Measurements from ENCODE around the gene SPATA31D4. TPM values are rescaled to one million over a fixed set of nuclear protein-coding genes. Genes with fewer than 3 reads are reported as not detected.

Gene SPATA31D4
- total RNA-seq, 2 experiments from 2014 or later = not detected

DNA sequence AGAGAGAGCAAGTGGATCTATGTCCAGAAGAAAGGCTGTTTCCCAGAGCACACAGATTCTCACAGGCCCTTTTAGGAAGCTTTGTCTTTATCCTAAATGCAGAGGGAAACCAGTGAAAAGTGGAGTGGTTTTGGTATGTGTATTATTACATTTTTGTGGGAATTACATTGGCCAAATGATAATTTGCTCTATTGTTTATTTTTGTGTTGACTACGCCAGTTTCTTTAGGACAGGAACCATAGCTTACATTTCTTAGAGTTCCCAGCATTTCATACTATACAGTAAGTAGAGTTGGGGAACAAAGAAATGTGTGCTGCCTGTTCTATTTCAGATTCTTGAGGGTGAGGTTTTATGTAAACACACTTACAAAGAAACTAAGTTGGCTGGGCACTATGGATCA lies 29.4 kb upstream of the SPATA31D4 start:
- ChIA-PET POLR2A (interaction anchor here (0.6 kb wide), 1 partner anchor 32 kb away, joined by 3 read pairs; no protein-coding TSS in a partner anchor), CTCF (no interaction called here)
- no peaks in the 10 kb centered on the region for H3K9me3 Mint-ChIP-seq
- DNase-seq (no peak), ATAC-seq (no peak)
- H3K4me3 Mint-ChIP-seq = no peak overlapping the region
- peaks cover 2% of the 10 kb centered on the region for H3K27me3 Mint-ChIP-seq
- H3K4me1 Mint-ChIP-seq (ENCODE audit: low read depth) = no peaks in the 10 kb centered on the region
- no peaks in the 10 kb centered on the region for H3K36me3 Mint-ChIP-seq (ENCODE audit: low read depth)
- no peak for TF ChIP-seq CTCF (IDR thresholded peaks at IDR 0.05)
- intact Hi-C loops (cut with micrococcal nuclease) = no loop called here
- H3K27ac Mint-ChIP-seq = no peak overlapping the region

DNA sequence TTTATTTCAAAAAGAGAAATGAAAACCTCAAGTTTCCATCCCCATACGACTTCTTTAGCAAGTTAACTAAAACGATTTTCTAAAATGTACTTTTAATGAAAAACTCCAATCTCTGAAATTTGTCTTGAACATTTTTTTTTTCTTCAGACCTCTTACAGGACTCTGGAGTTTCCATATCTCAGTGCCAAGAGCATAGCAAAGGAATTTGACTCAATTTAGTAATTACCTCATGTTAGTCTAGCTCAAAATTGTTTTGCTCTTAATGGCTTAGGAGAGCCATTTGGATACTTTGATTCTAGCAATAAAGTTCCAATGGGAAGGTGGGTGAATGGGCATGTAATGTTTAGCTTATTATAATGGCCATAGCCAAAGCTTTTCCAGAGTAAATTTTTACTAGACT lies 26.0 kb upstream of the SPATA31D4 start:
- ATAC-seq (no peak), DNase-seq (no peak)
- intact Hi-C loops (cut with micrococcal nuclease) = no loop called here
- H3K4me3 Mint-ChIP-seq = no peak overlapping the region
- H3K27ac Mint-ChIP-seq = no peak overlapping the region
- no peaks in the 10 kb centered on the region for H3K4me1 Mint-ChIP-seq (ENCODE audit: low read depth)
- H3K36me3 Mint-ChIP-seq (ENCODE audit: low read depth) = no peaks in the 10 kb centered on the region
- ChIA-PET POLR2A (no interaction called here), CTCF (no interaction called here)
- no peak for TF ChIP-seq CTCF (IDR thresholded peaks at IDR 0.05)
- no peaks in the 10 kb centered on the region for H3K27me3 Mint-ChIP-seq
- no peaks in the 10 kb centered on the region for H3K9me3 Mint-ChIP-seq

DNA sequence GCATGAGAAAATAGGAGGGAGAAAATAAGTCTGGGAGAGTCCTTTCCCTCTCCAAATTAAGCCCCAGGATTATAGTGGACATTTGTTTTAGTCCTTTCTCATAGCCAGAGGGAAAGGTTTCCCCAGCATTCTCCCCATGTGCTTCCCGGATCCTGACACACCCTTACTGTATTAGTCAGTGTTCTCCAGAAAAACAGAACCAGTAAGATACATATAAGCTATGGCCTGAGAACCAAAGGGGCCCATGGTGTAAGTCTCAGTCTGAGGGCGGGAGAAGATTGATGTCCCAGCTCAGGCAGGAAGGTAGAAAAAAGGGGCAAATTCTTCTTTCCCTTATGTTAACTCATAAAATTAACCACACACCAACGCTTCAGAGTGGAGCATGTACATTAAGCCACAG lies 25.6 kb upstream of the SPATA31D4 start:
- H3K36me3 Mint-ChIP-seq (ENCODE audit: low read depth) = no peaks in the 10 kb centered on the region
- H3K27ac Mint-ChIP-seq = no peak overlapping the region
- ATAC-seq = no peak
- no peak overlapping the region for H3K4me3 Mint-ChIP-seq
- H3K27me3 Mint-ChIP-seq = no peaks in the 10 kb centered on the region
- no peak for TF ChIP-seq CTCF (IDR thresholded peaks at IDR 0.05)
- POLR2A ChIA-PET = no interaction called here
- no peaks in the 10 kb centered on the region for H3K9me3 Mint-ChIP-seq
- no peaks in the 10 kb centered on the region for H3K4me1 Mint-ChIP-seq (ENCODE audit: low read depth)
- no peak for DNase-seq
- intact Hi-C loops (cut with micrococcal nuclease) = no loop called here
- CTCF ChIA-PET = no interaction called here

GRCh38 chr9:81906671-81907070 lies 21.6 kb upstream of the SPATA31D4 start:
- intact Hi-C loops (cut with micrococcal nuclease) = no loop called here
- H3K4me1 Mint-ChIP-seq (ENCODE audit: low read depth) = no peaks in the 10 kb centered on the region

GRCh38 chr9:81912135-81912534 lies 16.1 kb upstream of the SPATA31D4 start:
- Mint-ChIP-seq H3K4me3 (no peak overlapping the region), H3K27ac (no peak overlapping the region), H3K4me1 (ENCODE audit: low read depth) (no peaks in the 10 kb centered on the region), H3K27me3 (peaks cover 3% of the 10 kb centered on the region), H3K9me3 (no peaks in the 10 kb centered on the region), H3K36me3 (ENCODE audit: low read depth) (no peaks in the 10 kb centered on the region)
- POLR2A ChIA-PET = no interaction called here
- ATAC-seq (no peak), DNase-seq (no peak)
- intact Hi-C loops (cut with micrococcal nuclease) = no loop called here
- CTCF ChIA-PET = no interaction called here
- TF ChIP-seq CTCF (IDR thresholded peaks at IDR 0.05) = no peak

More at GRCh38 chr9:81906671-81907070, 21.6 kb upstream of the SPATA31D4 start:
- no peak for ATAC-seq
- Mint-ChIP-seq H3K4me3 (no peak overlapping the region), H3K36me3 (ENCODE audit: low read depth) (no peaks in the 10 kb centered on the region), H3K27ac (no peak overlapping the region), H3K9me3 (no peaks in the 10 kb centered on the region), H3K27me3 (no peaks in the 10 kb centered on the region)
- TF ChIP-seq CTCF (IDR thresholded peaks at IDR 0.05) = no peak
- ChIA-PET CTCF (no interaction called here), POLR2A (no interaction called here)
- no peak for DNase-seq

Measured in activated CD8-positive, alpha-beta T cell treated with anti-CD3 and anti-CD28 coated beads for 36 hours (primary cell).